ENCODE data around the gene PSMB10. TPM values are rescaled to one million over a fixed set of nuclear protein-coding genes. Genes with fewer than 3 reads are reported as not detected.

Gene PSMB10
- total RNA-seq, 1 experiment from 2014 or later, result 41.0 TPM

DNA sequence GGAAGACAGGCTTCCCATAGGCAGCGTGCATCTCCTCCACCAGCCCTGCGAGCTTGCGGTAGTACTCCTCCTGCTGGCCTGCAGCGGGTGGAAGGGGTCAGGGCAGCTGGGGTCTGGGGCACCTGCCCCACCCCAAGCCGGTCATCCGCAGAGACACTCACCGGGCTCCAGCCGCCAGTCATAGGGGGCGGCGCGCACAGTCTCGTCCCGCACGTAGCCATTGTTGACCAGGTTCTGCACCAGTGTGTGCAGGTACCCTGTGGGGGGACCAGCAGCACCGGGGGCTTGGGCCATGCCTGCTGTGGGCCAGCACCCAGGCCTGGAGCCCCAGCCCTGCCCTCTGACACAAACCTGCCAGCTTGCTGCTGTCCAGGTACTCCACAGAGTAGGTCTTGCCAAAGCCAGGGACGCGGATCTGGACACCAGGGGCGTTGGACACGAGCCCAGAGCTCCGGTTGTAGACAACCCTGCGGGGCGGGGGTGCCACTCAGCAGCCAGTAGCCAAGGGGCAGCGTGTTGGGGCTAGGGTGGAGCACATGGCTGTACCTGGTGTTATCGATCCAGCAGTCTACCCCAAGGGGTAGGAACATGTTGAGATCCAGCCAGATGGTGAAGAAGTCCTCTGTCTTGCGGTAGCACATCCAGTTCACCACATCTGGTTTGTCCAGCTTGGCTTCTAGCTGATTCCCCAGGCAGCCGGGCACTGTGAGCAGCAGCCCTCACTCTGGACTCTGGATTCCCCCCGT lies 6.0 kb upstream of the PSMB10 start:
- H3K27ac ChIP-seq (ENCODE audit: low read depth, low read length), result peak overlapping the region; percentile 25; the same call in 1 of the 2 replicates
- peaks cover 0 to 15% of the 10 kb centered on the region in 2 experiments; a peak in 2 of 4 replicates for H3K36me3 ChIP-seq (ENCODE audit: control insufficient read depth in 1 of 2, insufficient read depth in 2 of 2, low read length in 2 of 2)
- no peak overlapping the region for H2AFZ ChIP-seq (ENCODE audit: low read depth, low read length, poor library complexity, severe bottlenecking)
- no peak overlapping the region for H3K4me2 ChIP-seq (ENCODE audit: low read length)
- POLR2A ChIA-PET, result no interaction called here
- RAD21 ChIA-PET (ENCODE audit: low non-redundant PET in 1 of 2, low total read pairs in 2 of 2, uncharacterized antibody in 2 of 2, unreplicated experiment in 2 of 2), result interaction anchor here in 1 of 2 experiments (0.6 kb wide), 1 partner anchor 809 kb away, joined by 3 read pairs; no protein-coding TSS in a partner anchor
- peaks cover 0 to 16% of the 10 kb centered on the region in 2 experiments; a peak in 2 of 4 replicates for H3K4me1 ChIP-seq (ENCODE audit: control insufficient read depth in 1 of 2, insufficient read depth in 2 of 2, low read length in 2 of 2)
- no peaks in the 10 kb centered on the region for H4K20me1 ChIP-seq (ENCODE audit: insufficient read depth)
- no peak overlapping the region for H3K4me3 ChIP-seq (replicated peaks in 1 of 2; ENCODE audit: low read depth in 1 of 2, low read length in 2 of 2)
- no TSS peak for BruUV-seq (replicated peaks)
- H3K9ac ChIP-seq (ENCODE audit: low read length), result no peak overlapping the region
- TF ChIP-seq SIN3A (IDR thresholded peaks at IDR 0.05; ENCODE audit: low read depth) (no peak), POLR2AphosphoS5 (IDR thresholded peaks at IDR 0.05; ENCODE audit: low read depth, low read length) (peak; percentile 8; the same call in 1 of the 2 replicates)
- no peaks in the 10 kb centered on the region for H3K9me2 ChIP-seq (ENCODE audit: insufficient read depth)
- ATAC-seq, result peak; percentile 24
- DNase-seq (ENCODE audit: low read depth, low spot score), result no peak
- no peaks in the 10 kb centered on the region for H3K9me3 ChIP-seq (ENCODE audit: control insufficient read depth in 1 of 2, insufficient read depth in 1 of 2, low read depth in 1 of 2, low read length in 2 of 2)
- H3K79me2 ChIP-seq (ENCODE audit: insufficient read depth, low read length), result no peaks in the 10 kb centered on the region; the same call in 1 of the 2 replicates
- intact Hi-C loops (cut with micrococcal nuclease), result no loop called here
- CTCF ChIA-PET, result interaction anchor here (1.0 to 1.7 kb wide), 5 partner anchors 24 to 321 kb away, joined by 3 to 8 read pairs (median 4); no protein-coding TSS in a partner anchor
- H3K27me3 ChIP-seq (ENCODE audit: insufficient read depth, low read length), result no peaks in the 10 kb centered on the region

DNA sequence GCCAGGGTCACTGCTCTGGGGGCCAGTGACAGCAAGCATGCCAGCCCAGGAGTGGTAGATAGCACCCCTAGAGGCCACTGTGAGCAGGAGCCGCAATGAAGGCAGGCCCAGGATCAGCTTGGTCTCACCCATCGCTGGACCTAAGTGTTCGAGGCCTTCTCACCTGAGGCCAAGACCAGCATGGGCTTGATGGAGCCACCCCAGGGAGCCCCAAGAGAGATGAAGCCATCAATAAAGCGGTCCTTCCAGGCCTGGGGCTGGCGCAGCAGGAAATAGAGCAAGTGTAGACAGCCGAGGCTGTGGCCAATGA lies 5.5 kb upstream of the PSMB10 start:
- Histone ChIP-seq H3K4me3 (replicated peaks in 1 of 2; ENCODE audit: low read depth in 1 of 2, low read length in 2 of 2) (no peak overlapping the region), H3K9ac (ENCODE audit: low read length) (no peak overlapping the region), H3K9me3 (ENCODE audit: control insufficient read depth in 1 of 2, insufficient read depth in 1 of 2, low read depth in 1 of 2, low read length in 2 of 2) (no peaks in the 10 kb centered on the region), H2AFZ (ENCODE audit: low read depth, low read length, poor library complexity, severe bottlenecking) (no peak overlapping the region), H3K36me3 (ENCODE audit: control insufficient read depth in 1 of 2, insufficient read depth in 2 of 2, low read length in 2 of 2) (peaks cover 0 to 10% of the 10 kb centered on the region in 2 experiments; a peak in 2 of 4 replicates), H3K27me3 (ENCODE audit: insufficient read depth, low read length) (no peaks in the 10 kb centered on the region), H3K9me2 (ENCODE audit: insufficient read depth) (no peaks in the 10 kb centered on the region), H3K4me2 (ENCODE audit: low read length) (no peak overlapping the region), H3K27ac (ENCODE audit: low read depth, low read length) (peak overlapping the region; percentile 15; the same call in 1 of the 2 replicates), H4K20me1 (ENCODE audit: insufficient read depth) (no peaks in the 10 kb centered on the region), H3K4me1 (ENCODE audit: control insufficient read depth in 1 of 2, insufficient read depth in 2 of 2, low read length in 2 of 2) (peaks cover under 1 to 20% of the 10 kb centered on the region in 2 experiments; a peak in 3 of 4 replicates), H3K79me2 (ENCODE audit: insufficient read depth, low read length) (peaks cover 4% of the 10 kb centered on the region; the same call in 1 of the 2 replicates)
- RAD21 ChIA-PET (ENCODE audit: low non-redundant PET in 1 of 2, low total read pairs in 2 of 2, uncharacterized antibody in 2 of 2, unreplicated experiment in 2 of 2), result interaction anchor here in 1 of 2 experiments (0.6 kb wide), 1 partner anchor 810 kb away, joined by 3 read pairs; no protein-coding TSS in a partner anchor
- DNase-seq (ENCODE audit: low read depth, low spot score) (no peak), ATAC-seq (peak; percentile 85)
- POLR2A ChIA-PET, result no interaction called here
- intact Hi-C loops (cut with micrococcal nuclease), result no loop called here
- BruUV-seq (replicated peaks), result no TSS peak
- CTCF ChIA-PET, result interaction anchor here (1.0 to 1.7 kb wide), 5 partner anchors 25 to 322 kb away, joined by 3 to 8 read pairs (median 4); no protein-coding TSS in a partner anchor
- TF ChIP-seq SIN3A (IDR thresholded peaks at IDR 0.05; ENCODE audit: low read depth), result no peak
- TF ChIP-seq RAD21 (IDR thresholded peaks at IDR 0.05; ENCODE audit: low read depth), result peak; percentile 52
- no peak for TF ChIP-seq EGR1 (IDR thresholded peaks at IDR 0.05; ENCODE audit: low read depth)
- no peak for TF ChIP-seq FOSL1 (IDR thresholded peaks at IDR 0.05; ENCODE audit: low read depth)
- TF ChIP-seq, protein P1, sequence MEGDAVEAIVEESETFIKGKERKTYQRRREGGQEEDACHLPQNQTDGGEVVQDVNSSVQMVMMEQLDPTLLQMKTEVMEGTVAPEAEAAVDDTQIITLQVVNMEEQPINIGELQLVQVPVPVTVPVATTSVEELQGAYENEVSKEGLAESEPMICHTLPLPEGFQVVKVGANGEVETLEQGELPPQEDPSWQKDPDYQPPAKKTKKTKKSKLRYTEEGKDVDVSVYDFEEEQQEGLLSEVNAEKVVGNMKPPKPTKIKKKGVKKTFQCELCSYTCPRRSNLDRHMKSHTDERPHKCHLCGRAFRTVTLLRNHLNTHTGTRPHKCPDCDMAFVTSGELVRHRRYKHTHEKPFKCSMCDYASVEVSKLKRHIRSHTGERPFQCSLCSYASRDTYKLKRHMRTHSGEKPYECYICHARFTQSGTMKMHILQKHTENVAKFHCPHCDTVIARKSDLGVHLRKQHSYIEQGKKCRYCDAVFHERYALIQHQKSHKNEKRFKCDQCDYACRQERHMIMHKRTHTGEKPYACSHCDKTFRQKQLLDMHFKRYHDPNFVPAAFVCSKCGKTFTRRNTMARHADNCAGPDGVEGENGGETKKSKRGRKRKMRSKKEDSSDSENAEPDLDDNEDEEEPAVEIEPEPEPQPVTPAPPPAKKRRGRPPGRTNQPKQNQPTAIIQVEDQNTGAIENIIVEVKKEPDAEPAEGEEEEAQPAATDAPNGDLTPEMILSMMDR (IDR thresholded peaks at IDR 0.05 in 2 of 3, conservative IDR thresholded peaks at IDR 0.05 in 1 of 3; ENCODE audit: borderline replicate concordance in 1 of 3, insufficient read depth in 1 of 3, low read depth in 2 of 3, low read length in 2 of 3), result peak in 2 of 3 experiments; percentile 86 to 88; a peak in 5 of 6 replicates
- TF ChIP-seq EZH2 (IDR thresholded peaks at IDR 0.05), result no peak

Measured in HCT116 (cell line).